IMR-90 (cell line): ENCODE data around the gene AGO1. TPM values are rescaled to one million over a fixed set of nuclear protein-coding genes. Genes with fewer than 3 reads are reported as not detected.

Source experiments
- ATAC-seq: fragments of 200-7000 bp; cut with Tn5 transposase; 2 replicates; pipeline ENCODE4 v1.9.1; 2020; ENCODE audit warnings: low read depth, mild to moderate bottlenecking, moderate library complexity
- BruUV-seq: library from RNA; stranded (reverse); fragments of 400-500 nt; replicated peaks from 2 replicates; lab custom pipeline; 2021; lab: Mats Ljungman, UMichigan
- CTCF ChIA-PET: fragments of 300-600 bp; formaldehyde crosslinking; extraction: SDS; loops from one replicate; lab custom pipeline; 2021; ENCODE audit warnings: antibody characterized with exemption; lab: Yijun Ruan, JAX
- POLR2A ChIA-PET: fragments of 300-600 bp; sonication (Branson Sonifier 250); formaldehyde crosslinking; loops from one replicate; lab custom pipeline; 2022; ENCODE audit warnings: antibody characterized with exemption; ENCODE audit not compliant: unreplicated experiment; lab: Charles Lee
- DNase-seq: peaks from one replicate; pipeline ENCODE4 v3.0.0; 2013
- H2AFZ ChIP-seq: replicated peaks from 2 replicates; pipeline ENCODE3; 2013; ENCODE audit warnings: low read length, mild to moderate bottlenecking; ENCODE audit not compliant: poor library complexity
- H2AK5ac ChIP-seq: 2 replicates; pipeline ENCODE4 v1.6.1; 2013; ENCODE audit warnings: low read depth, low read length, inconsistent platforms
- H2AK9ac ChIP-seq: replicated peaks from 2 replicates; pipeline ENCODE3; 2013; ENCODE audit warnings: mild to moderate bottlenecking, low read depth, low read length, moderate library complexity; ENCODE audit not compliant: poor library complexity
- H2BK120ac ChIP-seq: 2 replicates; pipeline ENCODE4 v1.6.1; 2013; ENCODE audit warnings: low read depth, low read length, inconsistent platforms
- H2BK15ac ChIP-seq: 3 replicates; pipeline ENCODE4 v1.6.1; 2013; ENCODE audit warnings: low read depth, low read length, inconsistent platforms
- H2BK20ac ChIP-seq: 2 replicates; pipeline ENCODE4 v1.6.1; 2013; ENCODE audit warnings: low read depth, mild to moderate bottlenecking, inconsistent platforms, low read length, moderate library complexity
- H2BK5ac ChIP-seq: 2 replicates; pipeline ENCODE4 v1.6.1; 2013; ENCODE audit warnings: mild to moderate bottlenecking, low read depth, low read length, inconsistent platforms; ENCODE audit not compliant: poor library complexity, severe bottlenecking
- H3K14ac ChIP-seq: replicated peaks from 2 replicates; pipeline ENCODE4 v1.6.1; 2013; ENCODE audit warnings: low read depth, low read length, inconsistent platforms
- H3K18ac ChIP-seq: 2 replicates; pipeline ENCODE4 v1.6.1; 2013; ENCODE audit warnings: low read depth, low read length, control low read depth
- H3K23ac ChIP-seq: 2 replicates; pipeline ENCODE4 v1.6.1; 2013; ENCODE audit warnings: low read depth, low read length, inconsistent platforms
- H3K27ac ChIP-seq: 2 replicates; pipeline ENCODE4 v1.5.1; 2013; ENCODE audit warnings: mild to moderate bottlenecking, control low read depth, low read length; ENCODE audit not compliant: insufficient read depth
- H3K27me3 ChIP-seq: 2 replicates; pipeline ENCODE4 v1.6.1; 2013; ENCODE audit warnings: low read length; ENCODE audit not compliant: control insufficient read depth, insufficient read depth
- H3K36me3 ChIP-seq: 2 replicates; pipeline ENCODE4 v1.6.1; 2013; ENCODE audit warnings: low read length, mixed read lengths; ENCODE audit not compliant: control insufficient read depth, insufficient read depth
- H3K4ac ChIP-seq: 2 replicates; pipeline ENCODE4 v1.6.1; 2013; ENCODE audit warnings: low read depth, low read length, inconsistent platforms
- H3K4me1 ChIP-seq: 2 replicates; pipeline ENCODE4 v1.6.1; 2013; ENCODE audit warnings: low read length, mixed read lengths; ENCODE audit not compliant: control insufficient read depth, insufficient read depth
- H3K4me2 ChIP-seq: 2 replicates; pipeline ENCODE4 v1.6.1; 2013; ENCODE audit warnings: low read depth, mild to moderate bottlenecking, control low read depth, low read length, moderate library complexity
- H3K4me3 ChIP-seq: 2 replicates; pipeline ENCODE4 v1.5.1; 2013; ENCODE audit warnings: low read depth, mild to moderate bottlenecking, control low read depth, low read length, moderate library complexity; ENCODE audit not compliant: insufficient read depth
- H3K56ac ChIP-seq: 2 replicates; pipeline ENCODE4 v1.6.1; 2013; ENCODE audit warnings: low read length, inconsistent platforms; ENCODE audit not compliant: insufficient read depth; ENCODE audit errors: extremely low read depth
- H3K79me1 ChIP-seq, 2 experiments: 2 replicates each; pipeline ENCODE4 v1.6.1; 2013; ENCODE audit warnings: low read length in 2 of 2, inconsistent platforms in 1 of 2, low read depth in 1 of 2
- H3K9ac ChIP-seq: 2 replicates; pipeline ENCODE4 v1.6.1; 2013; ENCODE audit warnings: low read depth, low read length, control low read depth
- H3K9me1 ChIP-seq: 2 replicates; pipeline ENCODE4 v1.6.1; 2013; ENCODE audit warnings: low read length, inconsistent platforms; ENCODE audit not compliant: insufficient read depth
- H3K9me3 ChIP-seq: 2 replicates; pipeline ENCODE4 v1.6.1; 2013; ENCODE audit warnings: low read length; ENCODE audit not compliant: control insufficient read depth, insufficient read depth
- H4K20me1 ChIP-seq: 2 replicates; pipeline ENCODE4 v1.6.1; 2013; ENCODE audit warnings: low read length, inconsistent platforms; ENCODE audit not compliant: insufficient read depth
- H4K5ac ChIP-seq: 2 replicates; pipeline ENCODE4 v1.6.1; 2013; ENCODE audit warnings: mild to moderate bottlenecking, low read depth, low read length, control low read depth
- H4K8ac ChIP-seq, 2 experiments: 2 replicates each; pipeline ENCODE4 v1.6.1; 2013; ENCODE audit warnings: low read depth in 2 of 2, low read length in 2 of 2, control low read depth in 1 of 2, inconsistent platforms in 1 of 2
- H4K91ac ChIP-seq: 2 replicates; pipeline ENCODE4 v1.6.1; 2013; ENCODE audit warnings: low read depth, low read length, inconsistent platforms; ENCODE audit not compliant: insufficient read depth
- BHLHE40 ChIP-seq: fragments of 150-350 bp; IDR thresholded peaks from 2 replicates; pipeline ENCODE4 v1.6.1; 2016; ENCODE audit warnings: mild to moderate bottlenecking, low read depth, low read length
- CEBPB ChIP-seq: IDR thresholded peaks from 2 replicates; pipeline ENCODE4 v1.6.1; 2012; ENCODE audit warnings: low read depth, low read length, improper control_type of control experiment
- WGBS, 2 experiments: methylation state at CpG; one replicate each; pipeline versions ENCODE4 v1.1.5 to v1.1.7; 2013; ENCODE audit warnings: missing lambda C conversion rate in 2 of 2; ENCODE audit not compliant: insufficient read length in 1 of 2; ENCODE audit errors: extremely low coverage in 2 of 2; 5-methylcytosine and 5-hydroxymethylcytosine counted together
- dilution Hi-C: fragments of 300-500 bp; cut with HindIII; formaldehyde crosslinking; loops from one replicate; pipeline ENCODE4 v1.14.3; 2018; ENCODE audit warnings: low sequenced_read_pairs; ENCODE audit not compliant: unreplicated experiment
- in situ Hi-C: fragments of 300-500 bp; cut with MboI; formaldehyde crosslinking; loops from 3 replicates; pipeline ENCODE4 v1.14.3; 2019; ENCODE audit warnings: low sequenced_read_pairs, inconsistent platforms, mixed read lengths
- intact Hi-C: fragments of 100-400 bp; cut with micrococcal nuclease; formaldehyde crosslinking; loops from 2 replicates; pipeline ENCODE4 v1.10.0; 2022
- polyA plus RNA-seq, 3 experiments: library from polyadenylated mRNA; depleted of rRNA; stranded (reverse); fragments of >200 nt; gene quantifications; 2 replicates each; pipeline ENCODE4 v1.2.3, GENCODE V29; 2012; ENCODE audit warnings: low replicate concordance in 1 of 3
- total RNA-seq: library from RNA; depleted of rRNA; stranded (reverse); fragments of >200 nt; gene quantifications from 2 replicates; pipeline ENCODE4 v1.2.3, GENCODE V29; 2012

The AGO1 gene
- total and polyA plus RNA-seq, 2 of the 4 experiments (the other 2 are of a cell fraction): 11.3 to 21.5 TPM

- WGBS, 2 experiments: no CpG with 5 or more reads among the region's 7 CpGs
- H2AK5ac ChIP-seq: no peak overlapping the region
- H4K5ac ChIP-seq: no peak overlapping the region
- peaks cover 10% of the 10 kb centered on the region for H4K20me1 ChIP-seq
- no peak overlapping the region for H2BK5ac ChIP-seq
- peaks cover 5% of the 10 kb centered on the region; the same call in 1 of the 2 replicates for H3K9me1 ChIP-seq
- in situ Hi-C loops: no loop called here
- peak overlapping the region; percentile 92 for H3K4me3 ChIP-seq
- no peaks in the 10 kb centered on the region for H3K9me3 ChIP-seq
- H3K23ac ChIP-seq: no peak overlapping the region
- H3K4me2 ChIP-seq: peak overlapping the region; percentile 97
- no peak overlapping the region for H2BK20ac ChIP-seq
- H4K8ac ChIP-seq: peak overlapping the region in 1 of 2 experiments; percentile 87; a peak in 1 of 4 replicates
- no peak overlapping the region for H2BK15ac ChIP-seq
- H2BK120ac ChIP-seq: no peak overlapping the region
- H3K36me3 ChIP-seq: no peaks in the 10 kb centered on the region
- no peak overlapping the region; the same call in 1 of the 2 replicates for H3K14ac ChIP-seq
- DNase-seq (no peak), ATAC-seq (no peak)
- dilution Hi-C loops: no loop called here
- ChIA-PET CTCF (no interaction called here), POLR2A (no interaction called here)
- H2AK9ac ChIP-seq: no peak overlapping the region
- no peak overlapping the region for H3K27ac ChIP-seq
- H3K4ac ChIP-seq: no peak overlapping the region
- H3K18ac ChIP-seq: no peak overlapping the region
- intact Hi-C loops: loop anchor here (10.0 kb wide), 1 partner anchor 153 kb away; the partner anchor contains the start of genes ADPRS and TEKT2
- no peaks in the 10 kb centered on the region for H3K27me3 ChIP-seq
- peaks cover 4 to 45% of the 10 kb centered on the region in 2 experiments; a peak in 3 of 4 replicates for H3K79me1 ChIP-seq
- peak overlapping the region; percentile 84; the same call in 1 of the 2 replicates for H3K9ac ChIP-seq
- no peak overlapping the region for H4K91ac ChIP-seq
- H2AFZ ChIP-seq: no peak overlapping the region
- TF ChIP-seq BHLHE40 (no peak), CEBPB (0 out of 2 replicates have a peak, but pooled peaks have one; percentile 20)
- H3K56ac ChIP-seq: 0 out of 2 replicates have a peak overlapping the region, but pooled peaks have one; percentile 11
- BruUV-seq: no TSS peak
- peaks cover 5% of the 10 kb centered on the region for H3K4me1 ChIP-seq
Measured at GRCh38 chr1:35932158-35932636, 49.2 kb downstream of the AGO1 start.
